GM12801 (cell line): ENCODE data around the gene NCF2.

Experiments
- TF ChIP-seq, protein P1 (sequence below): IDR thresholded peaks from one replicate; pipeline ENCODE4 v1.5.1; 2011; ENCODE audit warnings: control low read depth; ENCODE audit not compliant: insufficient read length; ENCODE audit errors: extremely low read depth

NCF2 gene

DNA sequence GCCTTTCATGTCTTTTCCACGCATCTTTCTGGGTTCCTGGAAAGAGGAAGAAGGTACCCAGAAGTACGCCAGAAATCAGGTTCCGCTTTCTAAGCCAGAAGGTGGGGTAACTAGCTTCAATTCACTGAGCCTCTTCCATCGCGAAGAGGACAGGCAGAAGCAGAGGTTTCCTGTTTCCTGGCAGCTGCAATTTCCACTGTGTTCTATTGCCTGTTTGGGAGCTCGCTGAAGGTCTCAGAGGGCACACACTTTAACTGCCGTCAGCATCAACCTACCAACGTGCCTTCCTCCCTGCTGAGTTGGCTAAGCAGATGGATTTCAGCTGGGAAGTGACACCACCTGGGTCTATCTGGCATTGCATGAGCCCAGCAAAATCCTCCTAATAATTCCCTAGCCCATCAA lies 10.0 kb downstream of the NCF2 start:
- TF ChIP-seq, protein P1, sequence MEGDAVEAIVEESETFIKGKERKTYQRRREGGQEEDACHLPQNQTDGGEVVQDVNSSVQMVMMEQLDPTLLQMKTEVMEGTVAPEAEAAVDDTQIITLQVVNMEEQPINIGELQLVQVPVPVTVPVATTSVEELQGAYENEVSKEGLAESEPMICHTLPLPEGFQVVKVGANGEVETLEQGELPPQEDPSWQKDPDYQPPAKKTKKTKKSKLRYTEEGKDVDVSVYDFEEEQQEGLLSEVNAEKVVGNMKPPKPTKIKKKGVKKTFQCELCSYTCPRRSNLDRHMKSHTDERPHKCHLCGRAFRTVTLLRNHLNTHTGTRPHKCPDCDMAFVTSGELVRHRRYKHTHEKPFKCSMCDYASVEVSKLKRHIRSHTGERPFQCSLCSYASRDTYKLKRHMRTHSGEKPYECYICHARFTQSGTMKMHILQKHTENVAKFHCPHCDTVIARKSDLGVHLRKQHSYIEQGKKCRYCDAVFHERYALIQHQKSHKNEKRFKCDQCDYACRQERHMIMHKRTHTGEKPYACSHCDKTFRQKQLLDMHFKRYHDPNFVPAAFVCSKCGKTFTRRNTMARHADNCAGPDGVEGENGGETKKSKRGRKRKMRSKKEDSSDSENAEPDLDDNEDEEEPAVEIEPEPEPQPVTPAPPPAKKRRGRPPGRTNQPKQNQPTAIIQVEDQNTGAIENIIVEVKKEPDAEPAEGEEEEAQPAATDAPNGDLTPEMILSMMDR: no peak

DNA sequence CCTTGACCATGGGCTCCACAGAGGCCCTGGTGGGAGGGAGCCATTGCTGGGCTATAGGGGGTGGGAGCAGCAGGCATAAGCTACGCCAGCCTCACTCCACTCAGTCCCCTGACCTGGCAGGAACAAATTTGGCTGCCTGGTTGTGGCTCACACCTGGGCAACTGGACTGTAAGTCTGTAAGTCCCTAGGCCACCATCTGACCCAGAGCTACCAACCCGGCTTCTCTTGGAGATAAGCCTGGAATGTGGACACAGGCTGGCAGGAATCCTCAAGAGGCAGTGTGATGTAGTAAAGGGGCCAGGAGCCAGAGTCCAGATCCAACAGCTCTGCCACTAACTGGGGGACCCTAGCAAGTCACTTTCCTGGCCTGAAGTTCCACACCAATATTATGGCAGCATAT lies 11.4 kb downstream of the NCF2 start:
- TF ChIP-seq, protein P1: no peak

DNA sequence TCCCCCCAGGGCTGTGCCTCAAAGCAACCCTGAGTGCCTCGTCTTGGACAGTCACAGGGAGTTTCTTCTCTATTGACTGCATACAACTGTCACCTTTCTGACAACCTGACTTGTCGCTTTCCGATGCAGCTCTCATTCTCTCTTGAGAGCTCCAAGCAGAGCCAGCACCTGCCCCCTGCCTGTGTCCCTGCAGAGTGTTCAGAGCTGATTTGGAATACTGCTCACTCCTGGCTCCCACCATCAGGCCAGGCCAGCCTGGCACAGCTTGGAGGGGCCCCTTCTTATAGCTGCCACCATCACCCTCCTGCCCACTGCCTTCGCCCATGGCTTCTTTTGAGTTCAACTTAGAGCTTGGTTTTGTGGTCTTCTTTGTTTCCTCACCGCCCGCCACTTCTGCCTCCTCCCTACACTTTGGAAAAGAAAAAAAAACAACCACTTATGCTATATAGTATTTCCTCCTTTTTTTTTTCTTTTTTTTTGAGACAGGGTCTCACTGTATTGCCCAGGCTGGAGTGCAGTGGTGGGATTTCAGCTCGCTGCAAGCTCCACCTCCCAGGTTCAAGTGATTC lies 12.3 kb downstream of the NCF2 start:
- TF ChIP-seq, protein P1: no peak

DNA sequence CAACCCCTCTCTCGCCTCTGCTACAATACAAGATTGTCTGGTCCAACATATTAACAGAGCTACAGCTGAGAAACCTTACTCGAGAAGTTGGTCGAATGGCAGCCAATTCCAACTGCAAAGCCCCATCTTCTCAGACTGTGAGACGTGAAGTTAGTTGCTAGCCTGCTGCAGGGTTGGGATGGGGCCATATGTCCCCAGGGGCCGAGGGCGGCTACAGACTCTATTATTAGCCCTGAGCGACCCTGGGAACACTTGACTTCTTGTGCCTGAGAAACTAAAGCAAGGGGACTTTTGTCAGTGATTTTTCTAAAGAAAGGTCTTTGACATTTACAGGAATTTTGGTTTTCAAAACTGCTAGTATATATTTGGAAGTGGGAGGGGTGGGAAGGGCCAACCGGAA lies 13.7 kb downstream of the NCF2 start:
- TF ChIP-seq, protein P1: no peak

DNA sequence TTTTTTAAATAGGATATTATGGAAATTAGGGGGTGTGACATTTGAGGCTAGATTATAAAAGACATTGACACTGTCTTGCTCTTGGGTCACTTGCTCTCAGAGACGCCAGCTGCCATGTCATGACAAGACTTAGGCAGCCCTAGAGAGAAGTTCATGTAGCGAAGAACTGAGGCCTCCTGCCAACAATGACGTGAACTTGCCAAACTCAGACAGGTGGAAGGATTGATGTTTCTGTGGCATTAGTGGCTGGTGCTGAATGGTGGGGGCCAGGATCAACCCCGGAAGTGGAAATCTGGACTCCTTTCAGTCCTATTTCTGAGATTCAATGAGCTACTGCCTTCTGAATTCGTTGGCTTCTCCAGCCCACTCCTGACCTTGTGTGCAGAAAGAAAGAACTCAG lies 14.7 kb downstream of the NCF2 start:
- TF ChIP-seq, protein P1: no peak

DNA sequence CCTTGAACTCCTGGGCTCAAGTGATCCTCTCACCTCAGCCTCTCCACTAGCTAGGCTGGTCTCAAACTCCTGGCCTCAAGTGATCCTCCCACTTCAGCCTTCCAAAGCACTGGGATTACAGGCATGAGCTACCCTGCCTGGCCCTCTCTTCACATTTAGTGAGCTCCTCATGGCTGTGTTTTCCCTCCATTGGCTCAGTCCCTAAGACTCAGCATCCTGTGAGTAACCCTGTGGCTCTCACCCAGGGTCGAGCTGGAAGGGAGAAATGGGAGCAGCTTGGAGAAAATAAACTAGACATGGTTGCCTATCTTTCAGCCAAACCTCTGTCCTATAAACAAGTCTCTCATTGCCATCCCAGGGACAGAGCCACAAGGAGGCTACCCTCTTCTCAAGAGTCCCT lies 17.5 kb downstream of the NCF2 start:
- TF ChIP-seq, protein P1: no peak

DNA sequence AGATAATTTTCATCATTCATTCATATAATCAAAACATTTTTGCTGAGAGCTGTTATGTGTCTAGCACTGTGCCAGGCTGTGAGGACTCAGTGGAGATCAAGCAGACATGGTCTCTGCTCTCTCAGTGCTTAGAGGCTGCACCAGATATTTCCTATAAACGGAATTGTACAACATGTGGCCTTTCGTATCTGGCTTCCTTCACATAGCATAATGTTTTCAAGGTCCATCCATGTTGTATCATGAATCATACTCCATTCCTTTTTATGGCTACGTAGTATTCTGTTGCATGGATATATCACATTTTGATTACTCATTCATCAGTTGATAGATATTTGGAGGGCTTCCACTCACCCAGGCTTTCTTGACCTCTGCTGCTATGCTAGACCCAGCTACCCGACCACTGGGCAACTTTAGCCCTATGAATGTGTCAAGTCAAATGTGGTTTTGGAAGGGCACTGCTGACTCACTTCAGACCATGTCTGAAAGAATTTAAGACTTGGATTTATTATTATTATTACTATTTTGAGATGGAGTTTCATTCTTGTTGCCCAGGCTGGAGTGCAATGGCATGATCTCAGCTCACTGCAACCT lies 18.5 kb downstream of the NCF2 start:
- TF ChIP-seq, protein P1: no peak
